T-helper 1 cell treated with Interleukin-12 subunit alpha and Interleukin-12 subunit beta and Interleukin-4 antibody, amounts not matched to agents 30 μg/mL and 1 μg/mL, for 36 hours (primary cell): Measurements from ENCODE around the gene OR6B3.
"Not testable (repeated sequence)": the region's sequence is repeated elsewhere in the genome, so short reads cannot be mapped to it uniquely, and the experiment has no call there.

Source experiments
- H3K27ac Mint-ChIP-seq: one replicate; pipeline ENCODE4 v1.8.0; 2021; ENCODE audit warnings: mild to moderate bottlenecking, mixed read lengths
- H3K27me3 Mint-ChIP-seq: one replicate; pipeline ENCODE4 v1.8.0; 2021; ENCODE audit warnings: low read depth, mixed read lengths
- H3K36me3 Mint-ChIP-seq: one replicate; pipeline ENCODE4 v1.8.0; 2021; ENCODE audit warnings: low read depth, mixed read lengths
- H3K4me1 Mint-ChIP-seq: one replicate; pipeline ENCODE4 v1.8.0; 2021; ENCODE audit warnings: low read depth, mixed read lengths
- H3K4me3 Mint-ChIP-seq: one replicate; pipeline ENCODE4 v1.8.0; 2021; ENCODE audit warnings: mild to moderate bottlenecking, moderate library complexity, mixed read lengths
- H3K9me3 Mint-ChIP-seq: one replicate; pipeline ENCODE4 v1.8.0; 2021; ENCODE audit warnings: mixed read lengths

OR6B3 gene

GRCh38 chr2:240056678-240057077 is 3.4 kb upstream of the OR6B3 start:
- no peaks in the 10 kb centered on the region for H3K4me1 Mint-ChIP-seq
- no peaks in the 10 kb centered on the region for H3K36me3 Mint-ChIP-seq
- H3K27me3 Mint-ChIP-seq: peaks cover 16% of the 10 kb centered on the region
- H3K4me3 Mint-ChIP-seq: no peak overlapping the region
- H3K9me3 Mint-ChIP-seq: no peaks in the 10 kb centered on the region
- no peak overlapping the region for H3K27ac Mint-ChIP-seq

- peaks cover 11% of the 10 kb centered on the region for H3K27me3 Mint-ChIP-seq
- H3K4me3 Mint-ChIP-seq: no peak overlapping the region
- H3K4me1 Mint-ChIP-seq: no peaks in the 10 kb centered on the region
- no peaks in the 10 kb centered on the region for H3K36me3 Mint-ChIP-seq
- no peaks in the 10 kb centered on the region for H3K9me3 Mint-ChIP-seq
- no peak overlapping the region for H3K27ac Mint-ChIP-seq
Measured at GRCh38 chr2:240055177-240055917, 2.0 kb upstream of the OR6B3 start.

- no peaks in the 10 kb centered on the region for H3K4me1 Mint-ChIP-seq
- H3K4me3 Mint-ChIP-seq: no peak overlapping the region
- H3K36me3 Mint-ChIP-seq: no peaks in the 10 kb centered on the region
- H3K27me3 Mint-ChIP-seq: peaks cover 15% of the 10 kb centered on the region
- H3K27ac Mint-ChIP-seq: no peak overlapping the region
- H3K9me3 Mint-ChIP-seq: no peaks in the 10 kb centered on the region
Measured at GRCh38 chr2:240052524-240052923, 797 bp downstream of the OR6B3 start.

GRCh38 chr2:240051697-240052096 is 1.6 kb downstream of the OR6B3 start:
- no peak overlapping the region for H3K27ac Mint-ChIP-seq
- H3K27me3 Mint-ChIP-seq: peaks cover 15% of the 10 kb centered on the region

GRCh38 chr2:240050278-240050677 is 3.0 kb downstream of the OR6B3 start:
- Mint-ChIP-seq H3K9me3 (no peaks in the 10 kb centered on the region), H3K27ac (no peak overlapping the region), H3K36me3 (no peaks in the 10 kb centered on the region), H3K4me3 (no peak overlapping the region), H3K27me3 (peaks cover 15% of the 10 kb centered on the region), H3K4me1 (no peaks in the 10 kb centered on the region)

More at GRCh38 chr2:240051697-240052096, 1.6 kb downstream of the OR6B3 start:
- Mint-ChIP-seq H3K36me3 (no peaks in the 10 kb centered on the region), H3K4me3 (no peak overlapping the region), H3K9me3 (no peaks in the 10 kb centered on the region), H3K4me1 (no peaks in the 10 kb centered on the region)

- no peak overlapping the region for H3K4me3 Mint-ChIP-seq
Measured at GRCh38 chr2:240048237-240048636, 5.1 kb downstream of the OR6B3 start.

GRCh38 chr2:240045098-240045497 is 8.2 kb downstream of the OR6B3 start:
- Mint-ChIP-seq H3K27ac (no peak overlapping the region), H3K36me3 (no peaks in the 10 kb centered on the region), H3K4me3 (no peak overlapping the region)

More at GRCh38 chr2:240048237-240048636, 5.1 kb downstream of the OR6B3 start:
- Mint-ChIP-seq H3K27ac (no peak overlapping the region), H3K9me3 (no peaks in the 10 kb centered on the region), H3K36me3 (no peaks in the 10 kb centered on the region), H3K27me3 (peaks cover 7% of the 10 kb centered on the region), H3K4me1 (no peaks in the 10 kb centered on the region)

GRCh38 chr2:240044096-240044495 is 9.2 kb downstream of the OR6B3 start:
- H3K9me3 Mint-ChIP-seq, H3K4me1 Mint-ChIP-seq, H3K27ac Mint-ChIP-seq, H3K36me3 Mint-ChIP-seq, H3K4me3 Mint-ChIP-seq, H3K27me3 Mint-ChIP-seq: not testable (repeated sequence)

More at GRCh38 chr2:240045098-240045497, 8.2 kb downstream of the OR6B3 start:
- Mint-ChIP-seq H3K27me3 (peaks cover 7% of the 10 kb centered on the region), H3K9me3 (no peaks in the 10 kb centered on the region), H3K4me1 (no peaks in the 10 kb centered on the region)

- Mint-ChIP-seq H3K4me3 (no peak overlapping the region), H3K27me3 (peaks cover 7% of the 10 kb centered on the region), H3K4me1 (no peaks in the 10 kb centered on the region), H3K9me3 (no peaks in the 10 kb centered on the region), H3K27ac (no peak overlapping the region), H3K36me3 (no peaks in the 10 kb centered on the region)
Measured at GRCh38 chr2:240043279-240043989, 9.9 kb downstream of the OR6B3 start.

- Mint-ChIP-seq H3K4me3 (no peak overlapping the region), H3K27me3 (peaks cover 3% of the 10 kb centered on the region), H3K4me1 (no peaks in the 10 kb centered on the region), H3K36me3 (no peaks in the 10 kb centered on the region), H3K27ac (no peak overlapping the region), H3K9me3 (no peaks in the 10 kb centered on the region)
Measured at GRCh38 chr2:240042740-240043139, 10.6 kb downstream of the OR6B3 start.

GRCh38 chr2:240041363-240041762 is 12.0 kb downstream of the OR6B3 start:
- Mint-ChIP-seq H3K4me3 (no peak overlapping the region), H3K27me3 (peaks cover 7% of the 10 kb centered on the region), H3K36me3 (no peaks in the 10 kb centered on the region), H3K27ac (no peak overlapping the region), H3K9me3 (no peaks in the 10 kb centered on the region), H3K4me1 (no peaks in the 10 kb centered on the region)

GRCh38 chr2:240037358-240037757 is 16.0 kb downstream of the OR6B3 start:
- Mint-ChIP-seq H3K4me1 (no peaks in the 10 kb centered on the region), H3K36me3 (no peaks in the 10 kb centered on the region), H3K27ac (no peak overlapping the region), H3K27me3 (peaks cover 26% of the 10 kb centered on the region), H3K4me3 (no peak overlapping the region), H3K9me3 (no peaks in the 10 kb centered on the region)

GRCh38 chr2:240033330-240033678 is 20.0 kb downstream of the OR6B3 start:
- no peaks in the 10 kb centered on the region for H3K9me3 Mint-ChIP-seq
- no peak overlapping the region for H3K4me3 Mint-ChIP-seq
- peaks cover 26% of the 10 kb centered on the region for H3K27me3 Mint-ChIP-seq
- H3K36me3 Mint-ChIP-seq: no peaks in the 10 kb centered on the region
- no peak overlapping the region for H3K27ac Mint-ChIP-seq
- no peaks in the 10 kb centered on the region for H3K4me1 Mint-ChIP-seq

GRCh38 chr2:240032406-240033329 is 20.7 kb downstream of the OR6B3 start:
- Mint-ChIP-seq H3K9me3 (no peaks in the 10 kb centered on the region), H3K27me3 (peaks cover 26% of the 10 kb centered on the region), H3K27ac (no peak overlapping the region), H3K36me3 (no peaks in the 10 kb centered on the region), H3K4me3 (no peak overlapping the region), H3K4me1 (no peaks in the 10 kb centered on the region)
